OCI-LY7 (cell line): ENCODE data around the gene LRRC8E. TPM values are rescaled to one million over a fixed set of nuclear protein-coding genes. Genes with fewer than 3 reads are reported as not detected.

Experiments used
- BruUV-seq: library from RNA; stranded (reverse); fragments of 400-500 nt; replicated peaks from 2 replicates; lab custom pipeline; 2021; lab: Mats Ljungman, UMichigan
- CTCF ChIA-PET: fragments of 300-600 bp; sonication (Branson Sonifier 250); formaldehyde crosslinking; loops from one replicate; lab custom pipeline; 2022; ENCODE audit warnings: antibody characterized with exemption; ENCODE audit not compliant: unreplicated experiment; lab: Charles Lee
- POLR2A ChIA-PET: fragments of 300-600 bp; sonication (Branson Sonifier 250); formaldehyde crosslinking; loops from one replicate; lab custom pipeline; 2022; ENCODE audit warnings: antibody characterized with exemption; lab: Charles Lee
- DNase-seq: peaks from one replicate; pipeline ENCODE4 v3.0.0-alpha.2; 2015; ENCODE audit warnings: low spot score
- H2AFZ ChIP-seq: fragments of 200-600 bp; sonication (generic), shearing (Covaris generic); 2 replicates; pipeline ENCODE4 v1.6.1; 2014; ENCODE audit warnings: mild to moderate bottlenecking, antibody characterized with exemption, low read length, moderate library complexity
- H3K27ac ChIP-seq: fragments of 200-600 bp; sonication (generic); 2 replicates; pipeline ENCODE4 v1.5.1; 2014; ENCODE audit warnings: mixed run types, low read depth, mild to moderate bottlenecking, moderate library complexity, low read length, inconsistent platforms; ENCODE audit not compliant: poor library complexity, severe bottlenecking
- H3K36me3 ChIP-seq: fragments of 200-600 bp; sonication (generic); 2 replicates; pipeline ENCODE4 v1.6.1; 2014; ENCODE audit warnings: mild to moderate bottlenecking, antibody characterized with exemption, low read length, moderate library complexity, mixed read lengths; ENCODE audit not compliant: insufficient read depth
- H3K4me1 ChIP-seq: fragments of 200-600 bp; sonication (generic); 2 replicates; pipeline ENCODE4 v1.5.1; 2014; ENCODE audit warnings: mild to moderate bottlenecking, low read length; ENCODE audit not compliant: insufficient read depth, poor library complexity, severe bottlenecking
- H3K4me2 ChIP-seq: fragments of 200-600 bp; sonication (generic); 2 replicates; pipeline ENCODE4 v1.6.1; 2014; ENCODE audit warnings: mild to moderate bottlenecking, low read length
- H3K4me3 ChIP-seq: fragments of 200-600 bp; sonication (generic); 2 replicates; pipeline ENCODE4 v1.5.1; 2014; ENCODE audit warnings: mild to moderate bottlenecking, low read depth, low read length; ENCODE audit not compliant: poor library complexity, severe bottlenecking
- H3K79me2 ChIP-seq: fragments of 200-600 bp; sonication (generic); 2 replicates; pipeline ENCODE4 v1.6.1; 2016; ENCODE audit warnings: low read depth, mild to moderate bottlenecking, low read length, moderate library complexity, mixed read lengths; ENCODE audit not compliant: insufficient read depth
- H3K9me2 ChIP-seq: fragments of 200-600 bp; sonication (generic); 2 replicates; pipeline ENCODE4 v1.6.1; 2016; ENCODE audit warnings: mild to moderate bottlenecking, low read length, mixed read lengths; ENCODE audit not compliant: insufficient read depth
- H3K9me3 ChIP-seq: fragments of 200-600 bp; sonication (generic); 2 replicates; pipeline ENCODE4 v1.6.1; 2014; ENCODE audit warnings: mild to moderate bottlenecking, mixed run types, low read length, mixed read lengths
- H4K20me1 ChIP-seq: fragments of 200-600 bp; sonication (generic); 2 replicates; pipeline ENCODE4 v1.6.1; 2014; ENCODE audit warnings: mild to moderate bottlenecking, antibody characterized with exemption, low read length, moderate library complexity, mixed read lengths; ENCODE audit not compliant: insufficient read depth
- CTCF ChIP-seq: fragments of 200-600 bp; sonication (generic); conservative IDR thresholded peaks from 2 replicates; pipeline ENCODE4 v1.5.1; 2014; ENCODE audit warnings: mild to moderate bottlenecking, antibody characterized with exemption, low read length, moderate library complexity, mixed read lengths
- EZH2phosphoT487 ChIP-seq: fragments of 200-600 bp; sonication (generic); IDR thresholded peaks from 2 replicates; pipeline ENCODE4 v1.6.1; 2018; ENCODE audit warnings: low read depth, borderline replicate concordance, mild to moderate bottlenecking, mixed run types, antibody characterized with exemption, low read length, moderate library complexity, mixed read lengths
- intact Hi-C: fragments of 100-400 bp; cut with micrococcal nuclease; formaldehyde crosslinking; loops from one replicate; pipeline ENCODE4 v1.10.0; 2022; ENCODE audit not compliant: unreplicated experiment
- total RNA-seq, 2 experiments: library from RNA; depleted of rRNA in 1 of 2; stranded (reverse); fragments of >200 nt in 1 of 2; shearing (Covaris generic) in 1 of 2; gene quantifications; 2 replicates each; pipeline ENCODE4 v1.2.3, GENCODE V29; 2014 to 2022

LRRC8E gene
- total RNA-seq, 2 experiments from 2014 or later = not detected

- H3K9me3 ChIP-seq = no peaks in the 10 kb centered on the region
- no peak overlapping the region for H3K4me3 ChIP-seq
- ChIA-PET POLR2A (no interaction called here), CTCF (no interaction called here)
- H3K27ac ChIP-seq = no peak overlapping the region
- peaks cover 33% of the 10 kb centered on the region for H3K36me3 ChIP-seq
- H3K4me1 ChIP-seq = no peaks in the 10 kb centered on the region
- BruUV-seq = no TSS peak
- no peak overlapping the region for H3K4me2 ChIP-seq
- H3K79me2 ChIP-seq = no peaks in the 10 kb centered on the region
- no peak for TF ChIP-seq EZH2phosphoT487
- TF ChIP-seq CTCF = no peak
- no peak for DNase-seq
- no peak overlapping the region for H2AFZ ChIP-seq
- intact Hi-C loops = no loop called here
- no peaks in the 10 kb centered on the region for H4K20me1 ChIP-seq
- no peaks in the 10 kb centered on the region for H3K9me2 ChIP-seq
Measured at GRCh38 chr19:7912697-7913564, 24.6 kb downstream of the LRRC8E start.

- Histone ChIP-seq H3K4me1 (no peaks in the 10 kb centered on the region), H3K4me2 (no peak overlapping the region), H3K79me2 (no peaks in the 10 kb centered on the region), H3K36me3 (peaks cover 33% of the 10 kb centered on the region), H3K4me3 (no peak overlapping the region), H4K20me1 (no peaks in the 10 kb centered on the region), H3K9me2 (no peaks in the 10 kb centered on the region), H2AFZ (no peak overlapping the region), H3K9me3 (no peaks in the 10 kb centered on the region), H3K27ac (no peak overlapping the region)
- ChIA-PET CTCF (no interaction called here), POLR2A (no interaction called here)
- TF ChIP-seq EZH2phosphoT487 (no peak), CTCF (no peak)
- BruUV-seq = no TSS peak
- intact Hi-C loops = no loop called here
- no peak for DNase-seq
Measured at GRCh38 chr19:7913652-7914051, 25.3 kb downstream of the LRRC8E start.

GRCh38 chr19:7914099-7914498 lies 25.8 kb downstream of the LRRC8E start:
- H3K9me2 ChIP-seq = no peaks in the 10 kb centered on the region
- BruUV-seq = no TSS peak
- H3K36me3 ChIP-seq = peaks cover 33% of the 10 kb centered on the region
- no peak overlapping the region for H3K27ac ChIP-seq
- no peaks in the 10 kb centered on the region for H3K9me3 ChIP-seq
- intact Hi-C loops = no loop called here
- no peaks in the 10 kb centered on the region for H4K20me1 ChIP-seq
- no peaks in the 10 kb centered on the region for H3K4me1 ChIP-seq
- H3K4me2 ChIP-seq = no peak overlapping the region
- ChIA-PET POLR2A (no interaction called here), CTCF (no interaction called here)
- no peak for DNase-seq
- no peak overlapping the region for H3K4me3 ChIP-seq
- no peak overlapping the region for H2AFZ ChIP-seq
- H3K79me2 ChIP-seq = no peaks in the 10 kb centered on the region
- TF ChIP-seq EZH2phosphoT487 = no peak
- TF ChIP-seq CTCF = no peak
